A673 (cell line): ENCODE measurements around the gene EPHB4.

ENCODE experiments used
- EZH2 ChIP-seq: fragments of 200-600 bp; sonication (generic); IDR thresholded peaks from 2 replicates; pipeline ENCODE4 v1.6.1; 2017; ENCODE audit warnings: borderline replicate concordance, low read depth, mild to moderate bottlenecking, mixed read lengths, antibody characterized with exemption, low read length; ENCODE audit not compliant: poor library complexity, severe bottlenecking
- TF ChIP-seq, protein P1 (sequence below): fragments of 300-800, 200-600 bp; sonication (generic); conservative IDR thresholded peaks from 2 replicates; pipeline ENCODE4 v1.5.1; 2017; ENCODE audit warnings: low read depth, mild to moderate bottlenecking, antibody characterized with exemption, low read length, moderate library complexity, mixed read lengths

DNA sequence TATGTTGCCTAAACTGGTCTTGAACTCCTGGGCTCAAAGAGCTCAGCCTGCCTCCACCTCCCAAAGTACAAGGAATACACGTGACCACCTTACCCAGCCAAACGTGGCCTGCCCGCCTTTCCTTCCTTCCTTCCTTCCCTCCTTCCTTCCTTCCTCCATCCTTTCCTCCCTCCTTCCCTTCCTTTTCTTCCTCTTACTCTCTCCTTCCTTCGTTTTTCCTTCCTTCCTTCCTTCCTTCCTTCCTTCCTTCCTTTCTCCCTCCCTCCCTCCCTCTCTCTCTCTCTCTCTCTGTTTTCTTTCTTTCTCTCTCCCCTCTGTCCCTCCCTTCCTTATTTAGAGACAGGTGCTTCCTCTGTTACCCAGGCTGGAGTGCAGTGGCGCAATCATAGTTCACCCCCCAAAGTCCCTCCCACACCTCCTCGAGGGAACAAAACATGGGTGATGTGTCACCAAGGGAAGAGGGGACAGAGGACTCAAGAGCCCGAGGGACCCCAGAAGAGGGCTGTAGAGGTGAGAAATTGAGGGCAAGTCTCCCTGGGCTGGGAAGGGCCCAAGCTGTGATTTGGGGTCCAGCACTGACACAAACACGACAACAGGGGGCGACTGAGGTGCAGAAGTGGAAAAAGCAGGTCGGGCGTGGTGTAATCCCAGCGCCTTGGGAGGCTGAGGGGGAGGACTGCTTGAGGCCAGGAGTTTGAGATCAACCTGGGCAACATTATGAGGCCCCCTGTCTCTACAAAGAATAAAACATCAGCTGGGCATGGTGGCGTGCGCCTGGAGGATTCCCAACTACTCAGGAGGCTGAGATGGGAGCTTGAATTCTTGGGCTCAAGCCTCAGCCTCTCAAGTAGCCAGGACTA, 28.1 kb downstream of the EPHB4 start:
- TF ChIP-seq, protein P1, sequence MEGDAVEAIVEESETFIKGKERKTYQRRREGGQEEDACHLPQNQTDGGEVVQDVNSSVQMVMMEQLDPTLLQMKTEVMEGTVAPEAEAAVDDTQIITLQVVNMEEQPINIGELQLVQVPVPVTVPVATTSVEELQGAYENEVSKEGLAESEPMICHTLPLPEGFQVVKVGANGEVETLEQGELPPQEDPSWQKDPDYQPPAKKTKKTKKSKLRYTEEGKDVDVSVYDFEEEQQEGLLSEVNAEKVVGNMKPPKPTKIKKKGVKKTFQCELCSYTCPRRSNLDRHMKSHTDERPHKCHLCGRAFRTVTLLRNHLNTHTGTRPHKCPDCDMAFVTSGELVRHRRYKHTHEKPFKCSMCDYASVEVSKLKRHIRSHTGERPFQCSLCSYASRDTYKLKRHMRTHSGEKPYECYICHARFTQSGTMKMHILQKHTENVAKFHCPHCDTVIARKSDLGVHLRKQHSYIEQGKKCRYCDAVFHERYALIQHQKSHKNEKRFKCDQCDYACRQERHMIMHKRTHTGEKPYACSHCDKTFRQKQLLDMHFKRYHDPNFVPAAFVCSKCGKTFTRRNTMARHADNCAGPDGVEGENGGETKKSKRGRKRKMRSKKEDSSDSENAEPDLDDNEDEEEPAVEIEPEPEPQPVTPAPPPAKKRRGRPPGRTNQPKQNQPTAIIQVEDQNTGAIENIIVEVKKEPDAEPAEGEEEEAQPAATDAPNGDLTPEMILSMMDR: peak; percentile 77
- TF ChIP-seq EZH2: no peak
